Jurkat, Clone E6-1 (cell line): ENCODE measurements around the gene SPTLC2.

Experiments
- DNase-seq: peaks from one replicate; pipeline ENCODE4 v3.0.0-alpha.2; 2011; ENCODE audit warnings: low read depth, low spot score
- H3K4me3 ChIP-seq: 2 replicates; pipeline ENCODE4 v1.5.1; 2011; ENCODE audit warnings: mild to moderate bottlenecking, low read length, control low read depth, moderate library complexity

SPTLC2 gene

DNA sequence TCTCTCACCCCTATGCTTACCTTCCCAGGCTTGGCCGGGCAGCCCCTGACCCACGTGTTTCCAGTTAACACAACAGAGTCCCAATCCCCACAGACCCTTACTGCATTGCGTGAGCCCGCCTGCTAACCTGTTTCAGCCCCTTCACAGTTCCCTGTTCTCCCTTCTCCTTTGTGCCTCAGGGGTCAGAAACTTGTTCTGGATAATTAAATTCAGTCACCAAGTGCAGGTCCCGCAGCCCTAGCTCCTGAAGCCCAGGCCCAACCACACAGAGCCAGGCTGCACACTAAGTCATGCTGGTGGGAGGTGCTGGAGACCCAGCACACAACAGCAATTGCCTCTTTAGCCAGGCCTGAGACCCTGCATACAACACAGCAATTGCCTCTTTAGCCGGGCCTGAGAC lies 127.4 kb downstream of the SPTLC2 start:
- H3K4me3 ChIP-seq: no peak overlapping the region
- DNase-seq: no peak

DNA sequence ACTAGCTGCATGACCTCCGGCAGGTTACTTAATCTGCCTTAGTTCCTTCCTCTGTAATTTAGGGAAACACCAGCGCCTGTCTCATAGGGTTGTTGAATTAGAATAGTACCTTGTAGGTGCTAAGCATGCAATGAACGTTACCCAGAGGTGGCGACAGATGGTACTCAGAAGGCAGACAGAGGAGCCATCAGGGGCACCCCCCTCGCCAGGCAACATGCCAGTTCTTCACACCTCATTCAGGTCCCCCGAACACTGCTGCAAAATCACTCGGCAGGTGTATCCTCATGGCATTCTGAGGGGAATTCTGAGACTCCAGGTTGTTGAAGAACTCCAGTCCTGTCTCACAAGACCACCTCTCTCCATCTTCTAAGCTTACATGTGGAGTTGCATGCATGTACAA lies 127.9 kb downstream of the SPTLC2 start:
- H3K4me3 ChIP-seq: no peak overlapping the region
- no peak for DNase-seq

DNA sequence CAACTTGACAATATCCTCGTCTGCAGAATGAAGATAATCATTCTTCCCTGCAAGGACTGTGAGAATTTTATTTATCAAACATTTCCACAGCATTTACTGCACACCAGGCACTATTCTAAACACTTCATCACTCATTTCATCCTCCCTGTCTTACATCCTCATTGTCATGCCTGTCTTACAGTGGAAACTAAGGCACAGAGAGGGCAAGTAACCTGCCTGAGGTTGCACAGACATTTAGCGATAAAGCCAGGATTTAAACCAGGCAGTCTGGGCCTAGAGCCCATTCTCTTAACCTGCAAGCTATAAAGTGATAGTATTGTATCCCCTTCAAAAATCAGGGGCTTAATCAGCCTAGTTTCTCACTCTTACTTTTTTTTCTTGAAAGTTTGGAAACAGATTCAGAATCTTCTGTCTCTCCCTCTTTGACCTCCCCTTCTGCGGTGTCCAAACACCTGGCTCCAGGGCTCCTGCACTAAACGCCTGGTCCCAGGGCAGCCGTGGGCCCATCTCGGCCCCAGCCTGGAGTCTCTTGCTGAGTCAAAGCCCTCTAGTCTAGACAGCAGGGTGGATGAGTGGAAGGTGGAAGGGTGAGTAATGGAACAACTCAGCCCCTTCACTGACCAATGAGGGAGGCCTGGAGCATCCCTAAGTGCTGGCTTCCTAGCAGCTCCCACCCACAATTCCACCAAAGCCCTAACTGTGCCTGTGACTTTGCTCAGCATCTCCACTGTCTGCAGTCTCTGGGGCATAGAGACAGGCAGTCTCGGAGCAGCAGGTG lies 130.3 kb downstream of the SPTLC2 start:
- no peak for DNase-seq
- no peak overlapping the region for H3K4me3 ChIP-seq

DNA sequence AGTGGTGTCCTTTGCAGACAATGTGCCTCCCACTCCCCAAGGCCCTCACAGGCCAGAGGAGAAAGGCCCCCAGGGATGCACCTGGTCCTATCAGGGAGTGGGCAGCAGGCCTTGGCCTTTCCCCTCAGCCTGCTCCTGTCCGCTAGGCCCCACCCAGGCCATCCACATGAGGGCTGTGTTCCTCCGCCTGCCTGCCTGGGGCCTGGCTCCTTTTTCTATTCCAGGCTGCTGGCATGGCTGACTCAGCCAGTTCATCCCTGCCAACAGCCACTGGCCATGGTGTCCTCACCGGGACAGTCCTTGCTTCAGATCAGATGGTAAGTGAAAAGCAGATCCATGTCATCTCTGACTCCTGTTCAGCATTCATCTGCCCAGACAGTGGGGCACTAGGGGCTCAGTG lies 131.2 kb downstream of the SPTLC2 start:
- no peak for DNase-seq
- no peak overlapping the region for H3K4me3 ChIP-seq

DNA sequence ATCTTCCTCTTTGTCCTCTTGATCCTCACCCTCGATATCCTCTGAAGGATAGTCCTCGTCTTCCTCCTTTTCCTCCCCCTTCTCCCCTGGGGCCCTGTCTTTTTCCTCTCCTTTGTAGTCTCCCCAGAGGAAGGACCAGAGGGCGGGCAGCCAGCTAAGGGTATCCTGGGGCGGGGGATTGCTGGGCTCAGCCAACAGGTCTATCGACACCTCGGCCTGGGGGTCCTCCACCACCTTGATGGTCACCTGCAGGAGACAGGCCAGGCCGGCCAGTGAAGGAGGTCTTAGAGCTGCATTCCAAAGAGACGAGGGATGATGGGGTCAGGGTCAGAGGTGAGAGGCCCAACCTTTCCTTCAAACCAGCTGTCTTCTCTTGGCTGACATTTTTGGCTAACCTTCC lies 134.0 kb downstream of the SPTLC2 start:
- DNase-seq: no peak

DNA sequence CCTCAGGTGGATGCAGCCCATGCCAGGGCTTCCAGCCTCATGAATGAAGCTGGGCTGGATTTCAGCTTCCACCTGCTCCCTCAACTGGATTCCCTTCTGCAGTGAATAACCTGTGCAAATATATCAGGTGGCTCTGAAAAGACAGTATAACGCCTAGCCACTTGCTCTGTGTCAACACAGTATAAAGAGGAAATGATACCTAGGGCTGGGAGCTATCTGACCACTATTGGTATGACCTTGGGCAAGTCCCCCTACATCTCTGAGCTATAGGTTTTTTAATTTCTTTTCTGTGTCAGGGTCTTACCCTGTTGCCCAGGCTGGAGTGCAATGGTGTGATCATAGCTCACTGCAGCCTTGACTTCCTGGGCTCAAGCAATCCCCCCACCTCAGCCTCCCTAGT lies 137.6 kb downstream of the SPTLC2 start:
- DNase-seq: no peak
- H3K4me3 ChIP-seq: no peak overlapping the region

More for the DNA sequence above, 134.0 kb downstream of the SPTLC2 start:
- H3K4me3 ChIP-seq: no peak overlapping the region

DNA sequence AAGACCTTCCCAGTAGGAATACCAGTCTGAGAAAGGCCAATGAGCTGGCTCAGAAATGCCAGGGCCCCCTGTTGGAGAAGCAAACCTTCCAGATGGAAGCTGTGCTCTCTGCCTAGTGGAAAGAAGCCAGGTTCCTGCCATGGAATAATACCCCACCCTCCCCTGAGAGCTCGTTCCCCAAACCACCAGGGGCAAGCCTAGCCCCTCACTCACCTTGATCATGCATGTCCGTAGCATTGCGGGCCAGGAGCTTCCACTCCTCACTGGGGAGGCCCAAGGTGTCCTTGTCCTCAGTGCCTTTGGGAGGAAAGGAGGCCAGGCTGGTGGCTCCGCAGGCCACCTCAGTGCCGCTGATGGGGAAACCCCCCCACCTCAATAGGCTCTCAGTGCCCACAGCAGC lies 138.4 kb downstream of the SPTLC2 start:
- no peak overlapping the region for H3K4me3 ChIP-seq
- DNase-seq: no peak

DNA sequence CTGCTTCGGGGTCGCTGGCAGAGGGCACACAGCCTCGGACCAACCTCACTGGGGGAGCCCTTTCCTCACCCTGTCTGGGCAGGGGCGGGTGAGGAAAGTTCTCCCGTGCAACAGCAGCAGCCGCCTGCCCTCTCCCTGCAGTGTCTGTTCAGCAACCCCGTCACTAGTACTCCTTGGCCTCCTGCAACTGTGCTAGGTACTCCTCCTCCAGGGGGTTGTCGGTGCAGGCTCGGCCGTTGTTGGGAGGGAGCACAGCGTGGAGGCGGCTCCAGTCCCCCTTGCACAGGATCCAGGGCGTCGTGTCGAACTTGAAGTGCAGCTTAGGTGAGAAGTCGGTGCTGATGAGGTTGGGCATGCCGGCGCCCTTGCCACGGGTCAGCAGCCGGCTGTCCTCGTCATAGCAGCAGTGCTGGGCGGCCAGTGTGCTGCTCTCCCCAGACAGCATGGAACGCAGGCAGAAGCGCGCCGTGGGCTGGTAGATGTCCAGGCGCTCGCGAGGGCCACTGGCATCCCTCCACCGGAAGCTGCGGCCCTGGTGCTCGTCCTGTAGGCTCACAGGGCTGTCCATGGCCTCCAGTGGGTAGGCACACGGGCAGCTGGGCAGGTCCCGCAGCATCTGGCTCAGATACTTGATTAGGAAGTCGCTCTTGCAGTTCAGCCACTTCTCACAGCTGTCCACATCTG lies 140.9 kb downstream of the SPTLC2 start:
- no peak for DNase-seq
- no peak overlapping the region for H3K4me3 ChIP-seq

DNA sequence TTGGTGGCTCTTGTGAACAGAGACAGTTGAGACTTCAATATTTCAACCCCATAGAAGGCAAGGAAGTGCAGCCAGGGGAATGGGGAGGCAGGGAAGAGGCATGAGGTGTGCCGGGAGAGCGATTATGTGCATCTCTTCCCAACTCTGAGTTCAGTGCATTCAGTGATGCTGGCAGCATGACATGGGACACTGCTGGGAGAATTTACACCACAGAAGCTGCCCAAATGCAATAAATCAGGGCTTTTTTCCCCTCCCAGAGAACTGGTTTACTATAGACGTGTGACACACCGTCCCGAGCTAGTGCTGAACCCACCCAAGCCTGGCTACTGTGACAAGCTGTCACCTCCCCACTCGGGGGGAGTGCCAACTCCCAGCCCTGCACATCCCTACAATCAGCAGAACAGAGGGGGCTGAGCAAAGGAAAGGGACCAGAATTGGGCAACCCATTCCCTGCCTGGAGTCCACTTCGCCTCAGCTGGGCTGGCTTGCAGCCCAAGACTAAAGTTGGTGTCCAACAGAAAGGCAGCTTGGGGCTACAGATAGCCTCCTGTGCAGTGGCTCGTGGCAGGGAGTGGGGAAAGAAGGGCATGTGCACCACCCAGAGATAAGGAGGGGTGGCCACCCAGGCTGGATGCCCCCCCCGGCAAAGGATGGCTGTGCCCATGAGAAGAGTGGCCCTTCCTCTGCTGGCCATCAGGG lies 141.8 kb downstream of the SPTLC2 start:
- no peak for DNase-seq
- H3K4me3 ChIP-seq: no peak overlapping the region

DNA sequence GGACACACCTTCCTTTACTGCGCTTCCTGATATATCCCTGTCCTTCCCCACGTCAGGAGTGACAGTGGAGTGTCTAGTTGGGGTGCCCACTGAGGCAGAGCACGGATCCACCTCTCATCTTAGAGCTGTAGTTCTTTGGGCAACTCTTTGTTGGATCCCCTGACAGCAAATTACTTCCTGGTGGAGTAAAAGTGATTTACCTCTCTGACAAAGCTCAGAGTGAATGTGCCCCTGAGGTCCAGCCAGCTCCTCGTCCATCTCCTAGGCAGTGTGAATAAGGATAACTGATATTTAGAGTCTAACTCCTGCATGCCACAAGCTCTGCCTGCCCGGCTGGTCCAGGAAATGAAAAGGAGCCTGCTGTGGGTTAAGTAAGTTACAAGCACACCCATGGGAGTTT lies 142.5 kb downstream of the SPTLC2 start:
- no peak overlapping the region for H3K4me3 ChIP-seq
- DNase-seq: no peak

DNA sequence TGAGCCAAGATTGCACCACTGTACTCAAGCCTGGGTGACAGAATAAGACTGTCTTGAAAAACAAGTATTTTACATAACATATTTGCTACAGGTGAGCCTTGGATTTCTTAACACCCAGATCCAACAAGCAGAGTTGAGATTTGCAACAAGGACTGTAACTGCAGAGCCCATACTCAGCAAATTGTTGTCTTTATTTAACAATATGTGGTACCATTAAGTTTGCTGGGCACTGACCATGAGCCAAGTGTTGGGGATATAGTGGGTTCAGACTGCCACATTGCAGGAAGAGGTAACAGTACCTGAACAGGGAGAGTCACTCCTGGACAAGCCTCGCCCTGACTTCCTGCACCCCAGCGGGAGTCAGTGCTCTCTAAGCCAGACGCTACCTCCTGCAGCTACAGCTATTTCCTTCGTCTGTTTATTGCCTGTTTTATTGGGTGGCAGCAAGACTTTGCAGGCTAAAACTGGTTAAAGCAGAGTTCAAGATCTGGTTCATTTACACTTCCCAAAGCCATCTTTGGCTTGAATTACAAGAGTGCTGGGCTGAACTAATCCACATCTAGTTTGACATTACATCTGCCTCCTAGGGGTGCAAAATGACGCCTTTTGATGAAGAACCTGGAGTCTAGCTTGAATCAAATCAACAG lies 146.1 kb downstream of the SPTLC2 start:
- no peak overlapping the region for H3K4me3 ChIP-seq
- no peak for DNase-seq

DNA sequence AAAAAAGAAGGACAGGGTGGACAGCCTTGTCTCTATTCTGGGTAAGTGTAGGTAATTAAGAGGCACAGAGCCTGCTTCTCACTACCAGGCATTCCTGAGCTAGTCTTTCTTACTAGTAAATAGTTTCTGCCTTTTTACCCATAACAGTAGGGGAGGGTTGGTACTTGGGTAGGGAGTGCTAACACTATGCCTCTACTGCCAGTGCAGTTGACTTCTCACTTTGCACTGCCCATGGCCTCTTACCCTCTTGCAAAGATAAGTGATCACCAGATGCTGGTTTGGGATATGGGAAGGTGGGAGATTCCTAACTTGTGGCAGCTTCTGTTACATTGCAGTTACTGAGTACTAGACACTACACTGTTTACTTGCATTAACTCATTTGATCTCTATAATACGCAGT lies 146.9 kb downstream of the SPTLC2 start:
- DNase-seq: no peak
- H3K4me3 ChIP-seq: no peak overlapping the region

DNA sequence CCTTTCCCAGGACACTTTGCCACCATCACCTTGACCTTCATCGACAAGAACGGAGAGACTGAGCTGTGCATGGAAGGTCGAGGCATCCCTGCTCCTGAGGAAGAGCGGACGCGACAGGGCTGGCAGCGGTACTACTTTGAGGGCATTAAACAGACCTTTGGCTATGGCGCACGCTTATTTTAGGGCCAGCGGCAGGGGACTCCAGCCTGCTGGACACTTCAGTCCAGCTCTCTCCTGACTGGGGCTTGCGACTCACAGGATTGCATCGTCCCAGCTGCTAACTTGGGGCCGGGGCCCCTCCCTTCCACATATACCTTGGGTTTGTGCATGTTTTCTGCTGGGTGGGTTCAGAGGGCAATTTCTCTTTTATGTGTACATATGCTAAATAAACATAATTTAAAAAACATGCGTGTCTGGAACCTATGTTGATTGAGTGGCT lies 147.4 kb downstream of the SPTLC2 start:
- DNase-seq: no peak
- no peak overlapping the region for H3K4me3 ChIP-seq

DNA sequence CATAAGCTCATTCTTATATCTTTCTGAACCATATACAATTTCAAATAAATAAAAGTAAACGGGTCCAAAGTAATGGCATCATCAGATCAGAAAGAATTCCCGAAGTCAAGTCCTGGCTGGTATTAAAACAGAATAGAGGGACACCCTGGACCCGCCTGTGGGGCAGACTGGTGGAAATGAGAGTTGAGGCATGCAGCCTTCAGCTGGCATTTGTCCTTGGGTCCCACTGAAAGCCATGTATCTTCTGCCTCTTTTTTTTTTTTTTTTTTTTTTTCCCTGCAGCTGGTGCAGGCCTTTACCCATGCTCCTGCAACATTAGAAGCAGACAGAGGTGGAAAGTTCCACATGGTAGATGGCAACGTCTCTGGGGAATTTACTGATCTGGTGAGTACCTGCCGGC lies 148.6 kb downstream of the SPTLC2 start:
- DNase-seq: no peak
- H3K4me3 ChIP-seq: no peak overlapping the region

DNA sequence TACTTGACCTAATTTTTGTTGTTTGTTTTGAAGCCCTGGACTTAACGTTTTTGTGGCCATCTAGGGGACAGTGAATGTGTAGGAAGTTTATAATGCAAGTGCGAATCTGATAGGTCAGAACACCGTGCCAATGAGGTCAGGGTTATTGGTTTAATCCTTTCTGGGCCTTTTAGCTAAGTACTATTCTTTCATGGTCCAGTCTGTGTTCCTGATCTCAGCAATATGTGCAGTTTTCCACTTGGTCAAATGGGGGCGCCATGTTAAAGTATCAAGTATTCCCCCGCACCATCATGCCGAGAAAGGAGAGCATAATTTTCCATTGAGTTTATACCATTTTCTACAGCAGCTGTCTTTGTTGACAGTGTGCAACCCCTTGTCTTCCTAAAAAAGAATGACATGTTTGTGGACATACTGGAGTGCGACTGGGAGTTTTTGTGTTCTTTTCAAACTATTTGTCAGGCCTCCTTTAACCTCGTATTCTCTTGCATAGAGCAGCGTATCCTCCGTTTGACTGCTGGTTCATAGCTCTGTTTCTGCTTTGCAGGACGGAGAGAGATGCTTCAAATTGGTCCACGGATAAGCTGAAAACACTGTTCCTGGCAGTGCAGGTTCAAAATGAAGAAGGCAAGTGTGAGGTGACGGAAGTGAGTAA lies 157.2 kb downstream of the SPTLC2 start:
- H3K4me3 ChIP-seq: peak overlapping the region; percentile 88

DNA sequence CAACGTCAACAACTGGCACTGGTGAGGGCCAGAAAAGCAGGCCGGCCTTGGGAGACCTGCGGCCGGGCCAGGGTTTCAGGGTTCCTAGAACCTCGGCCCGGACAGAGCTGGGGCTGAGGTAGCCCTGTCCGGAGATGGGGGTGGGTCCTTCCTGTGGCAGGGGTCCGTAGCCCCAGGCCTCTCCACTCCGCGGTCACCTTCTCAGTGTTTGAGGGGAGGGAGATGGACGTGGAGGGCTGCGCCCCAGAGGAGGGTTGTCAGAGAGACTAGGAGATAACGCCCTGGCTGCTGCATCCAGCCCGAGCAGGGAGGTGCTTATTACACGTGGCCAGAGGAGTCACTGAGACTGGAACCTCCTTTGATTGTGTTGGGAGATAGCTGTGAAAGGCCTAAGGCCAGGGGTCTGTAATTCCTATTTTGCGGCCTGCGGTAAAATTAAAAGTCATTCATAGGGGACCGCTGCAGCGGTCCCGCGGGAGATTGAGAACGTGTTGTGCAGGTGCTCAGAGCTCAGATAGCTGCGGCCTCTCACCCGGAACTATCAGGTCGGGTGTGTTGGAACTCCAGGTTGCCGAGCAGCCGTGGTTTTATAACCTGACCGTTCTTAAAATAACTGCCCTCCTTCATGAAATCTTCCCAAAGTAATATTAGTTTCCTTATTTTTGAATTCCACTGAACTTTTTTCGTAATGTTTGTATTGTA lies 158.0 kb downstream of the SPTLC2 start:
- DNase-seq: peak; percentile 17
- H3K4me3 ChIP-seq: peak overlapping the region; percentile 88

More for the DNA sequence above, 157.2 kb downstream of the SPTLC2 start:
- DNase-seq: peak; percentile 62

DNA sequence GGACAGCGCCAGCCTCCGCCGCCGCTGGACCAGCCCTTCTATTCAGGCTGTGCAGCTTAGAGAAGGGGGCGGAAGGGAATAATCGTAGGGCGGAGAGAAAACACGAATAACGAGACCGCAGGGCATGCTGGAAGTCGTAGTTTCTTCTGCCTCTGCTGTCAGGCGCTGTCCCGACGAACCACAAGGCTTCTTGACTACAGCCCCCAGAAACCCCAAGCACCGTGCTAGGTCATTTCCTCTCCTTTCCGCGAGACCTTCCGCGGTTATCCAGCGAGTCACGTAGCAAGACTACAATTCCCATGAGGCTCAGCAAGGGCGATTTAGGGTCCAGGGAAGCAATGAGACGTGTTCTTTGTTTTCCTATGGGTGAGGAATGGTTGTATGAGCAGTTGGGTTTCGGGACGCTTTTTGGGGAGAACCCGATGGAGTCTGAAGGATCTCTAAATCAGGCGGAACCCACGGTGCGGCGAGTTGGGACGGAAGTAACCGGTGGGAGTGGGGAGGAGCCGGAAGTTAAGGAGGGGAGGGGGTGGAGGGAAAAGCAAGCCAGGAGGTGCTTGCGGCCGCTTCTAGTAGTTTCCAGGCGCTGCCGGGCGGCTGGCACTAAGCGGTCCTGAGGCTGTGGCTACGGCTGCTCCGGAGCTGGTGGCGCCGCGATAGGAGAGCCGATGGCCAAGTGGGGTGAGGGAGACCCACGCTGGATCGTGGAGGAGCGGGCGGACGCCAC lies 158.8 kb downstream of the SPTLC2 start, which contains the start of the genes AHSA1 and VIPAS39:
Gene AHSA1, plus strand, starts transcription at position 572 of the 727 bp plus-strand sequence. Its CDS starts 97 bp downstream, at position 669.
Gene VIPAS39, minus strand, starts transcription at position 80 of the 727 bp plus-strand sequence. CDS start 3,499 bp downstream, outside the sequence.
- DNase-seq: peak; percentile 99
- peak within 1 kb of the TSS; percentile 88 for H3K4me3 ChIP-seq

DNA sequence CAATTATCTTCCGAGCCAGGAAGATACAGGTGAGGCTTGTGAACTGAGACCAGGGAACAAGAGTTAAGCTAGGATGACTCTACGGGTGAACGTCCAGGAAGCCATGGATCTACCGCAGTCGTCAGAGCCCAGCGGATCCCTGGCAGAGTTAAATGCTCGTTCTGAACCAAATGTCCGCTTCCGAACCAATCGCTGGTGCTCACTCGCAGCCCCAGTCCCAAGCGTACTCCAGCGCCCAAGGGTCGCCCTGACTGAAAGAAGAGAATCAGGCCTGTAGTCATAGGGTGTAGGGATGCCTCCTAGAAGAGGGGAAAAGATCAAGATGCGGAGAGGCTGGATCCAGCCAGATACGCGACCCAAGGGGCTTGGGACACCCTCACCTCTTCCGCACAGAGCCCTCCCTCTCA lies 159.3 kb downstream of the SPTLC2 start:
- DNase-seq: no peak

More for the DNA sequence above, 159.3 kb downstream of the SPTLC2 start:
- H3K4me3 ChIP-seq: peak overlapping the region; percentile 88
